Liver (tissue), 3 donors: ENCODE measurements around the gene ATP13A5.

ENCODE experiments used
- CTCF ChIP-seq: fragments of 150-350 bp; IDR thresholded peaks from 2 replicates; pipeline ENCODE4 v1.5.1; 2017; ENCODE audit warnings: improper control_type of control experiment, low read depth, low read length; ENCODE audit not compliant: missing input control
- GABPA ChIP-seq, 2 donors: IDR thresholded peaks in 1 of 2; conservative IDR thresholded peaks in 1 of 2; 2 replicates each; pipeline ENCODE4 v1.6.1; 2016; ENCODE audit warnings: antibody characterized with exemption in 2 of 2, mild to moderate bottlenecking in 1 of 2, moderate library complexity in 1 of 2
- JUND ChIP-seq, 2 donors: IDR thresholded peaks; 2 replicates each; pipeline ENCODE4 v1.6.1; 2016; ENCODE audit warnings: antibody characterized with exemption in 2 of 2
- RAD21 ChIP-seq, 2 donors: IDR thresholded peaks; 2 replicates each; pipeline ENCODE4 v1.6.1; 2016; ENCODE audit warnings: antibody characterized with exemption in 2 of 2, mild to moderate bottlenecking in 2 of 2
- REST ChIP-seq: IDR thresholded peaks from 2 replicates; pipeline ENCODE4 v1.6.1; 2016; ENCODE audit warnings: antibody characterized with exemption, mild to moderate bottlenecking
- SP1 ChIP-seq: IDR thresholded peaks from 2 replicates; pipeline ENCODE4 v1.6.1; 2018; ENCODE audit warnings: antibody characterized with exemption, mild to moderate bottlenecking
- TAF1 ChIP-seq: conservative IDR thresholded peaks from 2 replicates; pipeline ENCODE4 v1.6.1; 2016; ENCODE audit warnings: antibody characterized with exemption, mild to moderate bottlenecking
- ZBTB33 ChIP-seq: IDR thresholded peaks from 2 replicates; pipeline ENCODE4 v1.6.1; 2016; ENCODE audit warnings: antibody characterized with exemption
- donor health status: healthy.
- donor health status: healthy.

GRCh38 chr3:193228206-193228605 lies 150.3 kb downstream of the ATP13A5 start:
- TF ChIP-seq JUND (IDR thresholded peaks at IDR 0.05) (no peak), CTCF (no peak), REST (no peak), RAD21 (IDR thresholded peaks at IDR 0.05) (no peak), SP1 (no peak), ZBTB33 (no peak), GABPA (IDR thresholded peaks at IDR 0.05 in 1 of 2, conservative IDR thresholded peaks at IDR 0.05 in 1 of 2) (no peak), TAF1 (no peak)
